Fibroblast of upper back skin (primary cell): ENCODE data around the gene RIC3.
"Not testable (repeated sequence)": the region's sequence is repeated elsewhere in the genome, so short reads cannot be mapped to it uniquely, and the experiment has no call there.

Experiments
- DNase-seq: peaks from one replicate; pipeline ENCODE4 v3.0.0-alpha.2; 2013

Gene RIC3

DNA sequence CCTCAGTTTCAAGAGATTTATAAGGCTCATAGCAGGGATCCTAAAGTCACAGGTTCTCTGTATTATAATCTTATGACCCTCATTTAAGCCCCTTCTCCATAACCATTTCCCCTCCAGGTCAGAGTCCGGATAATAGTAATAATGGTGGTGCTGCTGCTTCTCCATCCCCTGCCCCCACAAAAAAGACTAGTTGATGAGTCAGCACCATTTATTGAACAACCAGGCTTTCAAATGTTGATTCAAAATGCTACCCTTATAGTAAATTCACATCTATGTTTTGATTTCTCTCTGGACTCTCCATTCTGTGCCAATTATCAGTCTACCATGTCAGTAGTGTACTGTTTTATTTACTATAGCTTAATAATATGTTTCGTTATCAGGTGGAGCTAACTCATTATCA is 17.6 kb upstream of the RIC3 start:
- no peak for DNase-seq

DNA sequence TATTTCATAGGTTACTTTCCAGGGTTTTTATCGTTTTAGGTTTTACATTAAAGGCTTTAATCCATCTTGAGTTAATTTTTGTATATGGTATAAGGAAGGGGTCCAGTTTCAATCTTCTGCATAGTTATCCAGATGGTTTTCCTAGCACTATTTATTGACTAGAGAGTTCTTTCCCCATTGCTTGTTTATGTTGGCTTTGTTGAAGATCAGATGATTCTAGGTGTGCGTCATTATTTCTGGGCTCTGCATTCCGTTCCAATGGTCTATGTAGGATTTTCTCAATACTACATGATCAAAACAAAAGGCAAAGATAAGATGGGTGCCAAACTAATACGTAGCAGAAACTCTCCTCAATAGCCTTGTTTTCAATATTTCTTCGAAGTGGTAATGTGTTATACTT is 14.3 kb upstream of the RIC3 start:
- DNase-seq: no peak

DNA sequence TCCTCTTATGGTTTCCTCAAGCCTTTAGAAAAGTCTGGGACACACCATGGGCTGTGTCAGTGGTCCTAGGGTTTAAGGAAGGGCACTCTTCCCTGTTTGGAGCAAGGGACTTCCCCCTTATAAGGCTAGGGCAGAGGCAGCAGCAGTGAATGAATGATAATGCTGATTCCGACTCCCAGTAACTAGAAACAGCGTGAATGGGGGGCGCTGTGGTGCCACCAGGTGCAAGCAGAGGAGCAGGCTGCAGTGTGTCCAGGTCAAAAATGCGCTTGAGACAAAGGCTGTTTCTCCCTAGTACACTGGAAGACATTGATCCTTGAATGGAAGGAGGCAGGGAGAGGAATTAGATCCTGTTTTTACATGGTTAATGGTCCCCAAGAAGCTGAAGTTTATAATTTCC is 11.6 kb upstream of the RIC3 start:
- DNase-seq: no peak

DNA sequence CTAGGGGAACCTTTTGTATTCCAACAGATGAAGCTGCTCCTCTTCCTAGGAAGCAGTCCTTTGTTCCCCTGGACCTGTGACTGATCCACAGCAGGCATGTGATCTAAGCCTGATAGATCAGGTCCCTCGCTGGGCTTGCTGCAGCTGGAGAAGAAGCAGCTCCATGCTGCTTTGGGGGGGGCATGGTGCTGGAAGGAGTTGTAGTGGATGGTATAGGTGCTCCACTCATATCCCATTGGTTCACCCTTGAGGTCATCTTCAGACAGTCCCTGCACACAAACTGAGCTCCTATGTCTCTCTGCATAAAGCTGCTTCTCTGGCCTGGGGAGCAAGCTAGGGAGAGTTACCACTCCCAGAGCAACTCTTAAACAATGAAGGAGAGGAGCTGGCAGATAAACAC is 9.5 kb upstream of the RIC3 start:
- DNase-seq: no peak

DNA sequence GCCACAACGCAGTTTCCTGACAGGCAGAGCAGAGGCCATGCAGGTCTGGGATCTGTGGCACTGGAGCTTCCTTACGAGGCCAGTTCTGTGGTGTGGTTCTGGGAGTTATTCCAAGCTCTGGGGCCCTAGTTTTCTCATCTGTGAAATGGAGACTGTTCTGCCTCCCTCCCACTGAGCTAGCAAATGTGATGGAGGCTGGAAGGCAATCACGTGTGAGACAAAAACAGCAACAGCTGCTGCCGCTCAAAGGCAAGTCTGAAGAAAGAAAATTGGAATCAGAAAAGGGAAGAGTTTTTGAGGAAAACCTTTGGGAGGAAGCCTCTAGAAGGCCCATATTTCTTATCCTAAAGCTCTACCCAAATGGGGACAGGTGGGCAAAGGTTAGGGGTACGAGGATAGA is 8.3 kb upstream of the RIC3 start:
- DNase-seq: no peak

DNA sequence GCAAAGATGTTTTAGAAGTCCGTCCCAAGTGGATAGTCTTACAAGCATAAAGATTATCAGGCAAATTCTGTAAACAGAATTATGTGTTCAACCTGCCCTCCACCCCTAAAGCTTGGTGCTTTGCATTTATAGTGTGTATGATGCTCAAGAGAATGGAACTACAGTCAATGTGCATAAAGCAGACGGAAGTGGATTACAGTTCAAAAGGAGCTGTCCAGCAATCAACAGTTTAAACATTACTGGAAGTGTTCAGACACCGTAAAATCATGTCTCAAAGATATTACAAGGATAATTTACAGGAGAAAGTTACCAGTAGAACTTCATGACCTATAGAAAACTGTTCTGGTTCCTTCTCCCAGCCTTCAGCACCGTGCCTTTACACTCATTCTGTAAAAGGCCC is 1.0 kb downstream of the RIC3 start:
- DNase-seq: peak; percentile 5

DNA sequence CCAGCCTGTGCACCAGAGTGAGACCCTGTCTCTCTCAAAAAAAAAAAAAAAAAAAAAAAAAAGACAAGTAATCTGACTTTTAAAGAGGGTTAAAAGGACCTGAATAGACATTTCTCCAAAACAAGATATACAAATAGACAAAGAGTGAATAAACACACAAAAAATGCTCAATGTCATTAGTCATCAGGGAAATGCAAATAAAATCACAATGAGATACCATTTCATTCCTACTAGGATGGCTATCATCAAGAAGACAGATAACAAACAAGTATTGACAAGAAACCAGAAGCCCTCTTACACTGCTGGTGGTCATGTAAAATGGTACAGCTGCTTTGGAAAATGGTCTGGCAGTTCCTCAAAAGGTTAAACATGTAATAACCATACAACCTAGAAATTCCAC is 4.1 kb downstream of the RIC3 start:
- no peak for DNase-seq

DNA sequence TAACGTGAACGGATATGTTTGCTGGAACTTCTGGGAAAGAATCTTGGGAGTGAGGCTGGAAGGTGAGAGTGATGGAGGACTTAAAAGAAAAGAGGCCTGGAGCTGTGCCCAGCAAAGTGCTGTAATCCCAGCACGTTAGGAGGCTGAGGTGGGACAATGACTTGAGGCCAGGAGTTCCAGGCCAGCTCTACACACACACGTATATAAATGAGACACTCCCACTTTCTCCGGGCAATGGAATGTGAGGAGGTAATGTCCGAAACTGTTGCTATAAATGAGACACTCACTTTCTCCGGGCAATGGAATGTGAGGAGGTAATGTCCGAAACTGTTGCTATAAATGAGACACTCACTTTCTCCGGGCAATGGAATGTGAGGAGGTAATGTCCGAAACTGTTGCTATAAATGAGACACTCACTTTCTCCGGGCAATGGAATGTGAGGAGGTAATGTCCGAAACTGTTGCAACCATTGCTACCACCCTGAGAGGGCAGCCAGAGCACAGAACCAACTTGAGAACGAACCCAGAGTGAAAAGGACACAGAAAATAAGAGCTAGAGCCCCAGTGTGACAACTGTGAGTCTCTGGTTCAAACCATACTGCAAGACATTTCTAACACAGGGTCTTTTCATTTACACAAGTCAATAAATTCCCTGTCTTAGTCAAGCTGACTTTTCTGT is 7.1 kb downstream of the RIC3 start:
- not testable (repeated sequence) for DNase-seq

DNA sequence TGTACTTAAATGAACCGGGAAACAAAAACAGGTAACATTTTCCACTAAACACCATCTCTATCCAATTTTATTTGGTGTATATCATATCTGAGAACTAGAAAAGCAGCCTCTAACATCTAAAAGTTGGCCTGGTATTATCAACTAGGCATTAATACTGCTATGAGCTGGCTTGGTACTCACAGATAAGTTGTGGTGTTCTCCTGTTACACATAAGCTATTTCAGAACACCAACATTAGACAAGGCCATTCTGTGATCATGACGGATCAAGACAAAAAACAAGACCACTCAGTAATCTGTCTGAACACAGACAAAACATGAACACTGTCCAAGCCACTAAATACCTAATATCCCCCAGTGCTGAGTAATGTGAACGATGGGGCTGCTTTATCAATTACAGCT is 11.9 kb downstream of the RIC3 start:
- DNase-seq: no peak

DNA sequence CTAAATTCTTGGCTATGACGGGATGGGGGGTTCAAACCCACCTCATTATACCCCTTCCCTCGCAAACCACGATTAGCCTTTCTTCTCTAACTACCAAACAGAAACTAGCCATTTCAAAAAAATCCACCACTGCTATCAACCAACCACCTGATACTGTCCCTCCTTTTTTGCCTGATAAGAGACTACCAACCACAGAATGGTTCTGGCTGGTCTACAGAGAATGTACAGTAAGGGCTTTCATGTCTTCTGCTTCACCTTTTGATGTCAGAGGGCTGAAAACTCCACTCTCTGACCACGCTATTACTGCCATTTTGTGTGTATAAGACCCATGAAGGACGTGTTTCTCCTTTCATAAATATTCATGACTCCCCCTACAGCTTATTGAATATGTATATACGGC is 19.1 kb downstream of the RIC3 start:
- no peak for DNase-seq

DNA sequence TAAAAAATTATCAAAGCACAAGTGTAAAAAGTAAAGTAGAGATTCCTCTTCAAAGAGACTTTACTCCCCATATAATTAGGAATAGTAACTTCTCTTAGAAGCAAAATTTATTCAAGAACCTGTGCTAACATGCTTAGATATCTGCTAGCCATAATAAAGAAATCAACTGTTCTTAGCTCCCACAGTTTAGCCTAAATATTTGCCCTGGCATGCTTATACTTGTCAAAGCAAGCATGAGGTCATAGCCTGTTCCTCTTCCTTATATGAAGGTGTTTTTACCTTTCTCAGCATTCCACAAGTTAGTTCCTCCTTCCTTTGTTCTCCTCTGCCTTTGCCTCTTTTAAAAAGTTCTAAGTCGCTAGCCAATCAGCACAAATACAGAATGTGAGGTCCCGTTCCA is 30.3 kb downstream of the RIC3 start:
- no peak for DNase-seq

DNA sequence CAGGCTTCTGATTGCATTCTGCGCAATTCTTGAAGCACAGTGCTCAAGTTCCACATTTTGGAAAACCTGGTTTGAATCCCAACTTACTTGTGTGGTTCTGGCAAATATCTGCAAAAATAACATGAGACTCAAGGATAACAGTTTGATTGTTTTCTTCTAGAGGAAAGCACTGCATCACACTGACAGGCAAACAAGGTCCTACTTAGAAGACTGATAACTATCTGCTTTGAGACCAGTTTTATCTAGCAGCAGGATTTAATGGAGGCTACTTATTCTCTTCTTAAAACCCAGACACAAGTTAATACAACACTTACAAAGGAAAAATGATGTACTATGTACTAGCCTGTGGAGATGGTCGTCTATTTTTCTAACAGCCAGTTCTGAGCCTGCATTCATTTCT is 41.4 kb downstream of the RIC3 start:
- no peak for DNase-seq

DNA sequence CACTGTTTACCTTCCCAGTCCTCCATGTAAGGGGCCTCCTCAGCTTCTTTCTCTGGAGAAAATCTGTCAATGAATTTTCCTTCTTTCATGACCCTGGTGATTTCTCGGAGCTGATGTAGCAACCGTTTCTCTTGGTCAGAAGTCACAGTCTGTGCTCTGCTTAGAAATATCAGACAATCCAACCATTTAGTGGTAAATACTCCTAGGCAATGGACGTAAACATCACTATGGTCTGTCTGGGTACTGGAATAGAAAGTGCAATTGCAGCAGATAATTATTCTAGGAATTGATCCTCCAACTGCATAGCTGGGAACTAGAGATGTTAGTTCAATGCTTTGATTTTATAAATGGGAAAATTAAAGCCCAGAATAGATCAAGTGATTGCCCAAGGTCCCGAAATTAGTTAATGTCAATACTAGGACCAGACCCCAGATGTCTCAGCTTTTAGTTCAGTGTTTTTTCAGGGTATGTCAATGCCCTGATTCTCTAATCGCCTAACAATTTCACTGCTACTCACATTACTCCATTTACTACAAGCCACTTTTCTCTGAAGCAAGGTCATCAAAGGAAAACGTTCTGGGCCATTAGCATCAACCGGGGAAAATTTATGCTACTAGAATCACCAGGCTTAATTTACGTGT is 42.1 kb downstream of the RIC3 start:
- no peak for DNase-seq

DNA sequence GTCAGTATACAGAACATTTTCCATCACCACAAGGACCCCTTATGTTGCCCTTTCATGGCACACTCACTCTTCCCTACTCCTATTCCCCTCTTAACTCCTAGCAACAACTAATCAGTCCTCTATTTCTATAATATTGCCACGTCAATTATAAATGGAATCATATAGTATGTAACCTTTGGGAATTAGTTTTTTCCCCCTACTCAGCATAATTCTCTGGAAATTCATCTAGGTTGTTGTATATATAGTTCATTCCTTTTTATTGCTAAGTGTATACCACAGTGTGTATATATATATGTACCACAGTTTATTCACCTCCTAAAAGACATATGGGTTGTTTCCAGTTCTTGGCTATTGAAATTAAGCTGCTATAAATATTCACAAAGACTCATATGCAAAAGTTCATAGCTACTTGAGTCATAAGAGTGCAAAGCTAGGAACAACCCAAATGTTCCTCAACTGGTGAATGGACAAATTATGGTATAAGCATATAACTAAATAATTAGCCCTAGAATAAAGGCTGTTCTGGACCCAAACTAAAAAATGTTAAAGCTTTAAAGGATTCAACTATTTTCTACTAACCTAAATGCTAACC is 46.6 kb downstream of the RIC3 start:
- no peak for DNase-seq

DNA sequence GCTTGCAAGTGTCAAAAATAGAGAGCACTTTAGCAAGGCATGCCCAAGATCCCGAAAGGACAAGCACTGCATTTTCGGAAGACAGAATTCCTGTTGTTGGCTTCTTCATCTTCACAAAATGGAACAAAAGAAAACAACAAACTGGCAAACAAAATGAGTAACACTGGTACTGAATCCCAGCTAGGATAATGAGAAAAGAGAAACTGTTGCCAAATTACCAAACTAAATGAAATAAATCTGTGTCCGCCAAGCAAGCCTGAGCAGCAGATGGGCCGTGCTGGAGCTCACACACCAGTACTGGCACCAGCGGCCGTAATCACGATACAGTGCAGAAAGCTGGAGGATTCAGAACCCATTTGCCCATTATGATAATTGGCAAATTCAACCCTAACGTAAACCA is 57.2 kb downstream of the RIC3 start:
- no peak for DNase-seq

DNA sequence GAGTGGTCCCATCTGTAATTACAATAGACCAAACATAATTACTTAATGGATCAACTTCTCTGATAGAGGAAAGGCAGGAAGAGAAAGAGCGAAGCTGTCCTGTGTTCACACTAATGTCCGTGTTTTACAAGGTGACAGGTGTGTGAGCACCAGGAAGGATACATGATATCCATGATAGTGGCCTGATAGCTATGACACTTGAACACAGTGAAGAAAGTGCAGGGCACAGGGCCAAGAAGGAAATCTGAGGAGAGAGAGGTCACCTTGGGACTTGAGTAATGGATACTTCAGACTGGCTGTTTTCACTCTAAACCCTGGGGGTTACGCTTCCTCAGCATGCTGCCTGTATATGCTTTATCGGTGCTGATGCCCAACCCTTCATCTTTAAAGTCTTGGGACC is 58.4 kb downstream of the RIC3 start:
- no peak for DNase-seq

DNA sequence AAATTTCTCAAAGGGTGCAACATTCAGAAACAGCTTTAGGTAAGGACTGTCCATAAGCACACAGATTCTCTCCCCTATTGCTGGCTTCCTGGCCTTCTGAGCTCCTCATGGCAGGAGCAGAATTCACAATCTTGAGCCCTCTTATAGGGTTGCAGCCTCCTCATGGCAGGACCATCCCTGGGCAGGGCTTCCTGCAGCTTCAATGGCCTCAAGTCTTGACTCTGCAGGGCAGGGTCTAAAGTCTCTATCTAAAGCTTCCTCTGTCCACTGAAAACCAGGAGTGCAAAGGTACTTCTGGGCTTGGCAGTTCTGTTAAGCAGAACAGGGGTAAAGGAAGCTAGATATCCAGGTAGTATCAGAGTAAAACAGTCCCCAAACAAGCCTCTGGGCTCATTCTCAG is 59.1 kb downstream of the RIC3 start:
- no peak for DNase-seq

DNA sequence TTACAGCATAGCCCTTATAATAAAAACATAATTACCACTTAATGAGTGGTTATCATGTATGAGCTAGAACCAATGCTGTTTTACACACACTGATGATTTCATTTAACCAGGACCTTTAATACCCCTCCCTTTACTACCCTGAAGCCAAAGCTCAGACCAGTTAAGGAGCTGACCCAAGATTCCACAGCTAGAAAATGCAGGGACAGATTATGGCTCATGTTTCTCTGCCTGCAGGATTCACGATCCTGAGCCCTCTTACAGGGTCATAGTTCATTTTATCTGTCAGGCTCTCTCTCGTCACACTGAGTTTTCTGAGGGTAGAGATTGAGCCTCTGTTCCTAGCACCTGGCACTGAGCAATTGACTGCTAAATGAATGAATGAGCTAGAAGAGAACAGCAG is 60.4 kb downstream of the RIC3 start:
- no peak for DNase-seq

DNA sequence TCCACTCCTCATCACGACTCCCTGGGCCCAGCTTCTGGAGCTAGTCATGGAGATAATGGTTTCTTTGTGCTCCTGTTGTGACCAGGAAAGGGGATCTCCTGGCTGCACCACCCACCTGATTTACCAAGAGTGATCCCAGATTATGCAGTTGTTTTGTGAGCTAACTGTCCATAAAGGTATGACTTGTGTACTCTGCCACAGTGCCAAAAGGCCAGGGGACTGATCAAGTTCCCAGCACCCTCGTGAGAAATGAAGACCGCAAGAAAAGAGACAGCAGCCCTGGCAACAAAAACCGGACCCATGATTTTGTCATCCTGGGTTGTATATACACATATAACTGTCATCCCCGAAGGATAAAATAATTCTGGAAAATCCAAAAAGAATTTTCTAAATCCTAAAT is 61.2 kb downstream of the RIC3 start:
- no peak for DNase-seq

DNA sequence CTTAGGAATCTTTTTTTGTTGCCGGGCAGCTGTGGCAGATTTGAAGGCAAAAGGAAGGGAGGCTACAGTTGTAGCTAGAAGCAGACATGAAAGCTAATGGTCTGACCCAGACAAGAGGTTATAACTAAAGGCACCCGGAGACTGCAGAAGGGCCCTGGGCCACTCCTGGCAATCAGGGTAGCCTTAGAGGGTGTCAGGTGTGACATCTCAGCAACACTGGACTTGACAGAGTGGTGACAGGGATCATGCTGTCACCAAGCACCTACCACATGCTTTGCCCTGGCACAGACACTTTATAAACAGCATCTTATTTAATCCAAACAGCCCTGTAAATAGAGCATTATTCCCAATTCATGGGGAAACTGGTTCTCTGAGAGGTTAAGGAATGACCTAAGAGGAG is 62.1 kb downstream of the RIC3 start:
- DNase-seq: no peak

DNA sequence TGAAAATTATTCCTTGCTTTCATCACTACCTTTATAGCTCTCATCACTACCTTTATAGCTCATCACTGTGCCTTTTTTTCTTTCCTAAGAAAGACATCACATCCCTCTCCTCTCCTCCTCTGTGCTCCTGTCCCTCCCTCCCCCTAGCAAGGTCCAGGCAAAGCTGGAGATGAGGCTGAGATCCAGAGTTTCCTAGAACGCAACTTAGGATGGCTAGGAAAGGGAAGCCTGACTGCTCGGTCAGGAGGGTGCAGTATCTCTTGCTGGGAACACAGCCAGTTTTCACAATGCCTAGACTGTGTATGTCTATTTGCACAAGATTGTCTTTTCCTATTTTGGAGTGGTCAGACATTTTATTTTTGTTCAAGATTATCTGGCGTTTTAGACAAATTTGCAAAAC is 63.2 kb downstream of the RIC3 start:
- no peak for DNase-seq

DNA sequence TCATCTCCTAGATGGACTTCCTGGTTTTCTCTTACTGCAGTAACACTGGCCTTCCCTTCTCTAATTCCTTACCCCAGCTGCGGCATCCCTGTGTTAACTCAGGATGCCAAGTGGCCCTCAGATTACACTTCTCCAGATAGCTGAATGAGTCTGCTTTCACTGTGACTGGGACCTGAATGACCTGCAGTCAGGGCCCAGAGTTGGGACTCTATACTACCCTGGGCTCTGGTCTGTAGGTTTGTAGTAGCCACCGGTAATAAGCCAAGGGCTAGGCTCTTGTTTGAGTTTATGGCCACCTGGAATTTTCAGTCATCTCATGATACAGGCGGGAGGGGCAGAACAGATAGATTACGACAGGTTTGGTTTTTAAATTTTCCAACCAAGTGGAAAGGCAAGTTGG is 63.7 kb downstream of the RIC3 start:
- DNase-seq: no peak

DNA sequence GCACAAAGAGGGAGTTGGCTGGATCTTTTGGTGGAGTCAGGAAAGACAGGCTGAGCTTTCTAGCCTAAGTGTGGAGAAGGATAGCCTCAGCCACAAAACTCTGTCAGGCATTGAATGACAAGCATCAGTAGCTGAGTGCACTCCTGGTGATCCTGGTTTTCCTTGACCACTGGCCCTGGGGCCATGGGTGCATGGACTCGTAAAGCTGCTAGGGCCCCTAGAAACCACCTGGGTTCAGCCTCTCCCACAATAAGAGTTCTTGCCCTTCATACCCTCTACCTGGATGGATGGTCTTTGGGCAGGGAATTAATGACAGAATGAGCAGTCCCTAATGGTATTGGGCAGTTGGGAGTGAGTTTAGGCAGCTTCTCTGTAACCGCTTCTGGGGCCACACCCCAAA is 64.9 kb downstream of the RIC3 start:
- DNase-seq: no peak

DNA sequence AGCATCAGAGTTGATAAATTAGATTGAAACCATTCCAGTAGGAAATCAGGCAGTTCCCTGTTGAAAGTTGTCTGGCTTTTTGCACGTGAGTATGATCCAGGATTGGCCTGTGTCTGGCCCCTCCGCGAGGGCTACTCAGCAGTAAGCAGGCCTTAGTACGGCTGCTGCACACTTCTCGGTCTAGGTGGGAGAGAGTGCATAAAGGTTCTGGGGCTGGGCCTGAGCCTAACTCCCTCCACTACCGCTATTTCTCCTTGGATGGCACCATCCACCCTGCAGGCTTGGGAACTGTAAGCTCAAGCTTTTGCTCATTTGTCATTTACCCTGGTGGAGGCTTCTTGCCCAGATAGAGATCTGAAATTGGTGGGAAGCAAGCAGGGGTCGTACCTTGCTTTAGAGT is 65.9 kb downstream of the RIC3 start:
- no peak for DNase-seq
